ENCODE data around the gene PARP1. TPM values are rescaled to one million over a fixed set of nuclear protein-coding genes. Genes with fewer than 3 reads are reported as not detected.

The PARP1 gene
- total RNA-seq, 1 experiment from 2014 or later, result 263 TPM

DNA sequence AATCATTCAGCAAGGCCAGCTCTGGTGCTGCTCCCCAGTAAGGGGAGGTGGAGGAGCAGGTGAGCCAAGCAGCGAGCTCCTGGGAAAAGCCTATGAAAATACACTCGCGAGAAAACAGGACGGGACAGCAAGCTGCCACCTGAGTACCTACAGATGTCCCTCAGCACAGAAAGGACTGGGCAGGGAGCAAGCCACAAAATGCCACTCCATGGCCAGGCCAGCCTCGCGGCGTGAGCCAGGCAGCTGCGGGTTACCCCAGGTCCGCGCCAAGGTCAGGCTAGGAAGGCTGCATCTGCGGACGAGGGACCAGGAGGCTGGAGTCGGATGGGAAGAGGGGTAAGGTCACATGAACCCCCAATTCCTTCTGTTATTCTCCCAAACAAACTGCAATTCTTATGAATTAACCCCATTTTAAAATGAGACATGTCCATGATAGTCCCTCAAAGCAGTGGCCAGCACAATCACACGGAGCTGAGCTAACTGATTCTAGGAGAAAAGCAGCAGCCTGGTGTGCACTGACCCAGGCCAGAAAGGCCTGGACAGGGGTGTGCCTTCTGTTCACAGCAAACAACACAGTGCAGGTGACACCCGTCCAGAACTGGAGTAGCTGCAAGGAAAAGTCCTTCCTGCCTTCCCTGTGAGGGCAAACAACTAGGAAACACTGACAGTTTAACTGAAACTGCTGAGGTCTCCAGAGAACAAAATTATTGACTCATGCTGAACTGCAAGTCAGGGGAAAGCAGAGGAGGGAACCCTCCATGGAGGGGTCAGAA, 26.5 kb downstream of the PARP1 start:
- Histone ChIP-seq H3K9me3 (ENCODE audit: low read depth, low read length, poor library complexity, severe bottlenecking) (no peaks in the 10 kb centered on the region), H3K36me3 (ENCODE audit: insufficient read depth, low read length, poor library complexity, severe bottlenecking) (peaks cover 100% of the 10 kb centered on the region), H3K4me1 (ENCODE audit: insufficient read depth, low read length, poor library complexity, severe bottlenecking) (no peaks in the 10 kb centered on the region), H3K27ac (ENCODE audit: low read depth, low read length, poor library complexity, severe bottlenecking) (no peak overlapping the region), H3K27me3 (replicated peaks; ENCODE audit: insufficient read depth, low read depth, low read length, poor library complexity) (no peaks in the 10 kb centered on the region), H3K4me3 (ENCODE audit: low read depth, low read length, poor library complexity, severe bottlenecking) (no peak overlapping the region)
- DNase-seq (ENCODE audit: low spot score), result no peak
- ChIA-PET POLR2A (ENCODE audit: low non-redundant PET) (no interaction called here), CTCF (no interaction called here)
- BruUV-seq (replicated peaks), result no TSS peak
- TF ChIP-seq, protein P1, sequence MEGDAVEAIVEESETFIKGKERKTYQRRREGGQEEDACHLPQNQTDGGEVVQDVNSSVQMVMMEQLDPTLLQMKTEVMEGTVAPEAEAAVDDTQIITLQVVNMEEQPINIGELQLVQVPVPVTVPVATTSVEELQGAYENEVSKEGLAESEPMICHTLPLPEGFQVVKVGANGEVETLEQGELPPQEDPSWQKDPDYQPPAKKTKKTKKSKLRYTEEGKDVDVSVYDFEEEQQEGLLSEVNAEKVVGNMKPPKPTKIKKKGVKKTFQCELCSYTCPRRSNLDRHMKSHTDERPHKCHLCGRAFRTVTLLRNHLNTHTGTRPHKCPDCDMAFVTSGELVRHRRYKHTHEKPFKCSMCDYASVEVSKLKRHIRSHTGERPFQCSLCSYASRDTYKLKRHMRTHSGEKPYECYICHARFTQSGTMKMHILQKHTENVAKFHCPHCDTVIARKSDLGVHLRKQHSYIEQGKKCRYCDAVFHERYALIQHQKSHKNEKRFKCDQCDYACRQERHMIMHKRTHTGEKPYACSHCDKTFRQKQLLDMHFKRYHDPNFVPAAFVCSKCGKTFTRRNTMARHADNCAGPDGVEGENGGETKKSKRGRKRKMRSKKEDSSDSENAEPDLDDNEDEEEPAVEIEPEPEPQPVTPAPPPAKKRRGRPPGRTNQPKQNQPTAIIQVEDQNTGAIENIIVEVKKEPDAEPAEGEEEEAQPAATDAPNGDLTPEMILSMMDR (conservative IDR thresholded peaks at IDR 0.05; ENCODE audit: low read depth, low read length), result no peak
- no peak for TF ChIP-seq EZH2 (IDR thresholded peaks at IDR 0.05; ENCODE audit: borderline replicate concordance, low read depth, low read length, poor library complexity, severe bottlenecking)
- intact Hi-C loops (cut with micrococcal nuclease; ENCODE audit: unreplicated experiment), result no loop called here

DNA sequence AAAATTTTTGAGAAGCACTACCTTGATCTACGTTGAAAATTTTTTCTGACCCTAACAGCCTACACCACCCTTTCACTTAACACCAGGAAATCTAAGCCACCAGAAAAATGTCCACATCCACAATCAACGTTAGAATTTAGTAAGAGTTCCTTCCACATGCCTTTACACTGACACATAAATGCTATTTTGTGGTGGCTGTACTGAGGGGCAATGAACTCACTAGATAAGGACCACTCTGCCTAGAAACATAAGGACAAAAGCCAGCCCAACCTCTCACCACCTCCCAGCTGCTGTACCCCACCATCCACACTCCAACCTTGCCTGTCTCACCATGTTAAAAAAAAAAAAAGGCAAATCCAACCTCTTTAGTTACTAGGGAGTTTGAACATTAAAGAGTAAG, 29.8 kb downstream of the PARP1 start:
- H3K36me3 ChIP-seq (ENCODE audit: insufficient read depth, low read length, poor library complexity, severe bottlenecking), result peaks cover 99% of the 10 kb centered on the region
- intact Hi-C loops (cut with micrococcal nuclease; ENCODE audit: unreplicated experiment), result no loop called here
- CTCF ChIA-PET, result no interaction called here

DNA sequence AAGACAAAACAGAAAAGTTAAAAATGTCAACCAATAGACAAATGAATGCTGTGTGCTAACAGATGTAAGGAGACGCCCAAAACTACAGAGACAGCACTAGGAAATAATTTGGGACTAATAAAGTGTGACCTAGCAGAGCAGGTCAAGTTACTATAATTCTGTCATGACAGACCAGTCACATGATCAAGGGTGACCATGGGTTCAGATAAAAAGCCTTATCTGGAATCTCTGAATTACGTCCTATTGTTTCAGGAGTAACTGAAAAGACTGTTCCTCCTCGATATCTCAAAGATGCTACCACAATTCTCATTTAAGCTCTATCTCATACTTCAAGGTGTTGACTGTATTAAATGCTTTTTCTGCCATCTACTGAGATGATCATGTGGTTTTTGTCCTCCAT, 31.6 kb downstream of the PARP1 start:
- ChIA-PET CTCF (no interaction called here), POLR2A (ENCODE audit: low non-redundant PET) (no interaction called here)
- H3K36me3 ChIP-seq (ENCODE audit: insufficient read depth, low read length, poor library complexity, severe bottlenecking), result peaks cover 98% of the 10 kb centered on the region
- BruUV-seq (replicated peaks), result no TSS peak
- no peak overlapping the region for H3K27ac ChIP-seq (ENCODE audit: low read depth, low read length, poor library complexity, severe bottlenecking)
- no peaks in the 10 kb centered on the region for H3K4me1 ChIP-seq (ENCODE audit: insufficient read depth, low read length, poor library complexity, severe bottlenecking)
- no peak for TF ChIP-seq EZH2 (IDR thresholded peaks at IDR 0.05; ENCODE audit: borderline replicate concordance, low read depth, low read length, poor library complexity, severe bottlenecking)
- TF ChIP-seq, protein P1 (conservative IDR thresholded peaks at IDR 0.05; ENCODE audit: low read depth, low read length), result no peak
- H3K27me3 ChIP-seq (replicated peaks; ENCODE audit: insufficient read depth, low read depth, low read length, poor library complexity), result no peaks in the 10 kb centered on the region
- intact Hi-C loops (cut with micrococcal nuclease; ENCODE audit: unreplicated experiment), result no loop called here
- no peak for DNase-seq (ENCODE audit: low spot score)
- H3K4me3 ChIP-seq (ENCODE audit: low read depth, low read length, poor library complexity, severe bottlenecking), result no peak overlapping the region
- no peaks in the 10 kb centered on the region for H3K9me3 ChIP-seq (ENCODE audit: low read depth, low read length, poor library complexity, severe bottlenecking)

More for the DNA sequence above, 29.8 kb downstream of the PARP1 start:
- Histone ChIP-seq H3K9me3 (ENCODE audit: low read depth, low read length, poor library complexity, severe bottlenecking) (no peaks in the 10 kb centered on the region), H3K27ac (ENCODE audit: low read depth, low read length, poor library complexity, severe bottlenecking) (no peak overlapping the region), H3K27me3 (replicated peaks; ENCODE audit: insufficient read depth, low read depth, low read length, poor library complexity) (no peaks in the 10 kb centered on the region), H3K4me3 (ENCODE audit: low read depth, low read length, poor library complexity, severe bottlenecking) (no peak overlapping the region), H3K4me1 (ENCODE audit: insufficient read depth, low read length, poor library complexity, severe bottlenecking) (no peaks in the 10 kb centered on the region)
- no TSS peak for BruUV-seq (replicated peaks)
- no peak for TF ChIP-seq EZH2 (IDR thresholded peaks at IDR 0.05; ENCODE audit: borderline replicate concordance, low read depth, low read length, poor library complexity, severe bottlenecking)
- TF ChIP-seq, protein P1 (conservative IDR thresholded peaks at IDR 0.05; ENCODE audit: low read depth, low read length), result no peak
- POLR2A ChIA-PET (ENCODE audit: low non-redundant PET), result no interaction called here
- no peak for DNase-seq (ENCODE audit: low spot score)

Measured in A673 (cell line).